Epithelial cell of esophagus (primary cell): ENCODE data around the gene GZMB.

ENCODE experiments used
- DNase-seq: peaks from one replicate; pipeline ENCODE4 v3.0.0; 2010; ENCODE audit warnings: low read depth
- H3K4me3 ChIP-seq: 2 replicates; pipeline ENCODE4 v1.5.1; 2011; ENCODE audit warnings: mild to moderate bottlenecking, low read length, control low read depth
- CTCF ChIP-seq: IDR thresholded peaks from 2 replicates; pipeline ENCODE4 v1.5.1; 2011; ENCODE audit warnings: low read depth, mild to moderate bottlenecking, low read length, control low read depth, inconsistent platforms; ENCODE audit not compliant: insufficient read depth; ENCODE audit errors: missing control alignments

The GZMB gene

GRCh38 chr14:24673534-24674203 is 39.7 kb upstream of the GZMB start:
- TF ChIP-seq CTCF, result no peak
- DNase-seq, result peak; percentile 85
- no peak overlapping the region for H3K4me3 ChIP-seq

GRCh38 chr14:24673059-24673458 is 39.1 kb upstream of the GZMB start:
- no peak overlapping the region for H3K4me3 ChIP-seq
- DNase-seq, result no peak
- TF ChIP-seq CTCF, result no peak

GRCh38 chr14:24670594-24670993 is 36.6 kb upstream of the GZMB start:
- no peak for TF ChIP-seq CTCF
- DNase-seq, result no peak
- H3K4me3 ChIP-seq, result no peak overlapping the region

- no peak overlapping the region for H3K4me3 ChIP-seq
- DNase-seq, result no peak
- TF ChIP-seq CTCF, result no peak
These were observed 35.7 kb upstream of the GZMB start for GRCh38 chr14:24669651-24670050.

- DNase-seq, result peak; percentile 39
- H3K4me3 ChIP-seq, result no peak overlapping the region
These were observed 31.5 kb upstream of the GZMB start for GRCh38 chr14:24665440-24665991.

GRCh38 chr14:24664366-24664765 is 30.4 kb upstream of the GZMB start:
- no peak overlapping the region for H3K4me3 ChIP-seq
- no peak for TF ChIP-seq CTCF
- DNase-seq, result peak; percentile 57

More at GRCh38 chr14:24665440-24665991, 31.5 kb upstream of the GZMB start:
- TF ChIP-seq CTCF, result no peak

GRCh38 chr14:24662753-24663152 is 28.8 kb upstream of the GZMB start:
- H3K4me3 ChIP-seq, result no peak overlapping the region
- no peak for TF ChIP-seq CTCF
- no peak for DNase-seq
